Measurements from ENCODE around the gene CDK11B.

Gene CDK11B

GRCh38 chr1:1627261-1627828 is 31.5 kb downstream of the CDK11B start:
- DNase-seq (ENCODE audit: low read depth), result no peak

DNA sequence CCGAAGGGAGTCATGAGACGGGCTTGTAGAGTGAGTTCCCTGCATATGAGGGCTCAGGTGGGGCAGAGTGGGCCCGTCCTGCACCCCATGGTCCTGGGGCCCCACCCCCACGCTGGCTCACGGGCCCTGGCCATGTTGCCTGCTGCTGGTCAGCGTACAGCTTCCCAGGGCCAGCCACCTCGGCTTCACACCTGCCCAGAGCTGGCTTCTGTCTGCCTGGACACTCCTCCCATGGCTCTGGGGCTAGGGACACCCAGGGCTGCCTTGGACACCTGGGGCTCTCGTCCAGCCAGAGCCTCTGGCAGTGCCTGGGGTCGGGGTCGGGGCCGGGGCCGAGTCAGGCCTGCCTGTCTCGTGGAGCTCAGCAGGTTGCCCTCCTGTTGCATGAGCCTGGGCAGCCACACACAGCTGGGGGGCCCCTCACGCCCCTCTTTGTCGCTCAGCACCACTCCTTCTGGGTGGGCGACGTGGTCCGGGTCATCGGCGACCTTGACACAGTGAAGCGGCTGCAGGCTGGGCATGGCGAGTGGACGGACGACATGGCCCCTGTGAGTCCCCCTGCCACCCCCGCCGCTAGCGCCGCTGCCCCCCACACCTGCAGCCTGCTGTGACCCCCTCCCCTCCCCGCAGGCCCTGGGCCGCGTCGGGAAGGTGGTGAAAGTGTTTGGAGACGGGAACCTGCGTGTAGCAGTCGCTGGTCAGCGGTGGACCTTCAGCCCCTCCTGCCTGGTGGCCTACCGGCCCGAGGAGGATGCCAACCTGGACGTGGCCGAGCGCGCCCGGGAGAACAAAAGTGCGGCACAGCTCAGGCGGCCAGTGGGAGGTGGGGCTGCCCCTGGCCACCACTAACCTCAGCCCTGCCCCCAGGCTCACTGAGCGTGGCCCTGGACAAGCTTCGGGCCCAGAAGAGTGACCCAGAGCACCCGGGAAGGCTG is 32.3 kb downstream of the CDK11B start:
- DNase-seq (ENCODE audit: low read depth), result no peak

- DNase-seq (ENCODE audit: low read depth), result no peak
Measured at GRCh38 chr1:1625824-1626206, 33.0 kb downstream of the CDK11B start.

DNA sequence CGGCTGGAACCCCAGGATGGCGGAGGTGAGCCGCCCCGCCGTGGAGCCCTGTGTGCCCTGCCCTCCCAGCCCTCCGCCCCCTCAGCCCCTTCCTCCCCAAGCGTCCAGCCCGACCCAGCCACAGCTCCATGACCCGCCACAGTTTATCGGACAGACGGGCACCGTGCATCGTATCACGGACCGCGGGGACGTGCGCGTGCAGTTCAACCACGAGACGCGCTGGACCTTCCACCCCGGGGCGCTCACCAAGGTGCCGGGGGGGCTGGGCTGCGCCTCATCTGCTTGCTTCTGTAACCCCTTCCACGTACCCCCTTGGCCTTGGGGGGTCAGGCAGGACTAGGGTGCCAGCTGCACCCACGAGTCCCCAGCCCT is 33.4 kb downstream of the CDK11B start:
- DNase-seq (ENCODE audit: low read depth), result no peak

- no peak for DNase-seq (ENCODE audit: low read depth)
Measured at GRCh38 chr1:1624443-1625403, 34.1 kb downstream of the CDK11B start.

- no peak for DNase-seq (ENCODE audit: low read depth)
Measured at GRCh38 chr1:1623631-1624442, 35.0 kb downstream of the CDK11B start.

DNA sequence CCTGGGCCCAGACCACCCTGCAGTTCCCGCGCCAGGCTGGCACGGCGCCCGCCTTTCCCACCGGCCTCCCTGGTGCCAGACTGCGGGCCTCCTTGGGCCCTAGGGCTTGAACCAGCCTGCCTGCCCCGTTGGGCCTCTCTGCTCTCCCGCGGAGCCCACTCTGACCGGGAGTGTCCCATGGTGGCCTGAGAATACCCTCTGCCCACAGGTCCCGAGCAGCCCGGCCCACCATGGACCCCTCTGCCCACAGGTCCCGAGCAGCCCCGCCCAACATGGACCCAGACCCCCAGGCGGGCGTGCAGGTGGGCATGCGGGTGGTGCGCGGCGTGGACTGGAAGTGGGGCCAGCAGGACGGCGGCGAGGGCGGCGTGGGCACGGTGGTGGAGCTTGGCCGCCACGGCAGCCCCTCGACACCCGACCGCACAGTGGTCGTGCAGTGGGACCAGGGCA is 35.6 kb downstream of the CDK11B start:
- DNase-seq (ENCODE audit: low read depth), result no peak

GRCh38 chr1:1622788-1623094 is 36.1 kb downstream of the CDK11B start:
- no peak for DNase-seq (ENCODE audit: low read depth)

DNA sequence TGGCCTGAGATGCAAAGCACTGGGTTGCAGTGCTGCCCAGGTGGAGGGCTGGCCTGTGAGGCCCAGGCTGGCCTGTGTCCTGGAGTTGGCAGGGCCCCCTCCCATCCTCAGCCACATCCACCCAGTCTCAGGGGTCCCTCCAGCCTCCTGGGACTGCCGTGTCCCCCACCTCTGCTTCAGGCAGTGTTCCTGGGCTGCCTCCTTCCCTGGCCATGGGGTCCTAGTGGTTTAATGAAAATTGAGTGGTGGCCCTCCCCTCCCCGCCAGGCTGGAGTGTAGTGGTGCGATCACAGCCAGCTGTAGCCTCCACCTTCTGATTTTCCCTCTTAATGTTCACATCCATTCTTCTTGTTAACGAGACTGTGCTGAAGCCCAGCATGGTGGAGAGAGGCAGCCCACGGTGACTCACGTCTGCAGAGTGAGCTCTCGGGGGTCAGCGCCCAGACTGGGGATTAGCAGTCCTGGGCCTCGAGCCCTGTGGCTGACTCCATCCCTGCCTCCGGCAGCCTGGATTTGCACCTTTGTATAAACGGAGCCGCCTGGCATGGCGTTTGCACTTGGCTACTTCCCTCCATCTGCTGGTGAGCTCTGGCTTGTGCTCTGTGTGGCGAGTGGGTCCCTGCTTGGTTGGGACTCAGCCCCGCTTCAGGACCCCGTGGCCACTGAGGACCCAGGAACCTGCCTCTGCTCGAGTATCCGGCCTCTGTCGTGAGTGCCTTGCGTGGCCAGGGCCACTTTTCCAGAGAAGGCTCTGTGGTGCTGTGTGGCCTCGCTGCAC is 36.6 kb downstream of the CDK11B start:
- peak; percentile 26 for DNase-seq (ENCODE audit: low read depth)

- no peak for DNase-seq (ENCODE audit: low read depth)
Measured at GRCh38 chr1:1621173-1622009, 37.4 kb downstream of the CDK11B start.

- DNase-seq (ENCODE audit: low read depth), result no peak
Measured at GRCh38 chr1:1620433-1621139, 38.2 kb downstream of the CDK11B start.

DNA sequence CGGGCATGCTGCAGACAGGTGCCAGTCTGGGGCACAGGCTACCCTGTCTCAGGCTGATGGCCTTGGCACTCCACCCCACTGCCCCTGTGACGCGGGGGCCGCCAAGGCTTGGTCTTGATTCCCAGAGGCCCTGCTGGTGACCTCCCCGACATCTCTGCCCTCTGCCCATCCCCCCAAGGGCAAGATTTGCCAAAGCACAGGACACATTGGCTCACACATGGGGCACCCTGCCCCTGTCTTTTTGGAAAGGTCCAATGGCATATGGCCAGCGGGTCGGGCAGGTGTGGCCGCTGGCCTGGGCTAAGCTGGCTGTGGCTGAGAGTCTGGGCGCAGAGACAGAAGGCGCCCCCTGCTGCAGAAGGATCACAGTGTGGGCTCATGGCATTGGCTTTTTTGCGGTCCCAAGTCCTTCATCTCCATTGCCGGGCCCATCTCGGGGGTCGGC is 38.9 kb downstream of the CDK11B start:
- no peak for DNase-seq (ENCODE audit: low read depth)

DNA sequence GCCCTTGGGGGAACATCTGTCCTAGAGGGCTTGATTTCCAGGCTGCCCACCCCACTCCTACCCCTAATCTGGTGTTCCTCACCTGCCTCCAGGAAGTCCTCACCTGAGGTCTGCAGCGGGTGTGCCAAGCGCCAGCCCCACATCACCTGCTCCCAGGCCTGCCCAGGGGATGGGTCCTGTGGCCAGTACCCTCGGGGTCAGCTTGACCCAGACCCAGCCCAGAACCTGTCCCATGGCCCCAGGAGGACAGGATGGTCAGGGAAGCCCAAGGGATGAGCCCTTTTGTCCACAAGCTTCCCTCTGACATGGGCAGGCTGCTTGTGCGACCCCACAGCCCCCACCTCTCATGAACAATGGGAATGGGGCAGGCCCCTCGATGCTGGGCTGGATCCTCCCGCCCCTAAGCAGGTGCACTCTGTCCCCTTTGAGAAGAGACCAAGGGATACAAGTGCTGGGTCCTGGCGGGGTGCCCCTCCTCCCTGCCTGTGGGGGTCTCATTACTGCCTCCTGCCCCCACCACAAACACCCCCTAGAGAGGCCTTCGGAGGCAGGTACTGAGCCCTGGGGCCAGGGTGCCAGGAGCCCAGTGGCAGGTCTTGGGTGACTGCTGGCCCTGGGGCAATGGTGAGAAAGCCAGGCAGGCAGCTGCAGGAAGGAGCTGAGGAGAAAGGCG is 40.3 kb downstream of the CDK11B start:
- DNase-seq (ENCODE audit: low read depth), result no peak

GRCh38 chr1:1617925-1618324 is 40.9 kb downstream of the CDK11B start:
- DNase-seq (ENCODE audit: low read depth), result no peak

GRCh38 chr1:1617516-1617915 is 41.3 kb downstream of the CDK11B start:
- no peak for DNase-seq (ENCODE audit: low read depth)

GRCh38 chr1:1616838-1617237 is 42.0 kb downstream of the CDK11B start:
- no peak for DNase-seq (ENCODE audit: low read depth)

DNA sequence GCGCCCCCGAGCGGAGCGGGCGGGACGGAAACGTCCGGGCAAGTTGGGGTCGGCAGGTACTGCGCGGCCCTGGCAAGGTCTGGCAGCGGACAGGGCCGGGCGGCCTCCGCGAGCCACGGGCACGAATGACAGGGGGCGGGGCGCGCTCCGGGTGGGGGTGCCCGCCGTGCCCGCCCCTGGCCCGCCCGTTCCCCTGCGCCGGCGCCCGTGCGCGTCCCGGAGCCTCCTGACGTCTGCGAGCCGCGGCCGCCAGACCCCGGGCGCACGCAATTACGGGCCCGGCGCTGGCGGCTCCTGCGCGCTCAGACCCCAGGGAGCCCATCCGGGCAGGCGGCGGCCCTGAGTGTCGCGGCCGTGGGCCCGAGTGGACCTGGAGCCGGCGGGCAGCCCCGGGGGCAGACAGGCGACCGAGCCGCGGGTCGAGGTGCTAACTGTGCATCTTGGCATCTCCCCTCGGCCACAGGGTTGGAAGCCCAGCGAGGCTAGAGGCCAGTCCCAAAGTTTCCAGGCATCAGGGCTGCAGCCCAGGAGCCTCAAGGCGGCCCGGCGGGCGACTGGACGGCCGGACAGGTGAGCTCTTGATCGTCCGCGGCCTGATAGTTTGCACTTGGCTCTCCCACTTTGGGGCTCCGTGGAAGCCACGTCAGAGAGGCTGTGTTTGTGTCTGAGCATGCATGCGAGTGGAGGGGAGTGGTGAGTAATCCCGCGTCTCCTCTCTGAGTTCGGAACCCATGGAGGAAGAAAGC is 42.6 kb downstream of the CDK11B start:
- DNase-seq (ENCODE audit: low read depth), result no peak
